Upper lobe of left lung (tissue), 4 donors: ENCODE measurements around the gene SLC2A11.

Source experiments
- EP300 ChIP-seq, 4 donors: sonication (generic); formaldehyde crosslinking; IDR thresholded peaks; one replicate each; pipeline ENCODE4 v1.5.1; 2017; ENCODE audit warnings: antibody characterized with exemption in 4 of 4, control low read depth in 2 of 4
- POLR2A ChIP-seq, 4 donors: fragments of 450-650 bp; IDR thresholded peaks; one replicate each; pipeline ENCODE4 v1.5.1; 2016 to 2017; ENCODE audit warnings: antibody characterized with exemption in 4 of 4, mild to moderate bottlenecking in 2 of 4
- POLR2AphosphoS5 ChIP-seq, 2 donors: sonication (generic); formaldehyde crosslinking; IDR thresholded peaks; one replicate each; pipeline ENCODE4 v1.5.1; 2017; ENCODE audit warnings: antibody characterized with exemption in 2 of 2
- TF ChIP-seq, protein P1 (sequence below), 6 experiments: fragments of 450-650 bp in 4 of 6; fragments of 200-600 bp in 2 of 6; sonication (generic) in 2 of 6; IDR thresholded peaks; one replicate each; pipeline ENCODE4 v1.5.1; 2016 to 2019; ENCODE audit warnings: antibody characterized with exemption in 6 of 6

DNA sequence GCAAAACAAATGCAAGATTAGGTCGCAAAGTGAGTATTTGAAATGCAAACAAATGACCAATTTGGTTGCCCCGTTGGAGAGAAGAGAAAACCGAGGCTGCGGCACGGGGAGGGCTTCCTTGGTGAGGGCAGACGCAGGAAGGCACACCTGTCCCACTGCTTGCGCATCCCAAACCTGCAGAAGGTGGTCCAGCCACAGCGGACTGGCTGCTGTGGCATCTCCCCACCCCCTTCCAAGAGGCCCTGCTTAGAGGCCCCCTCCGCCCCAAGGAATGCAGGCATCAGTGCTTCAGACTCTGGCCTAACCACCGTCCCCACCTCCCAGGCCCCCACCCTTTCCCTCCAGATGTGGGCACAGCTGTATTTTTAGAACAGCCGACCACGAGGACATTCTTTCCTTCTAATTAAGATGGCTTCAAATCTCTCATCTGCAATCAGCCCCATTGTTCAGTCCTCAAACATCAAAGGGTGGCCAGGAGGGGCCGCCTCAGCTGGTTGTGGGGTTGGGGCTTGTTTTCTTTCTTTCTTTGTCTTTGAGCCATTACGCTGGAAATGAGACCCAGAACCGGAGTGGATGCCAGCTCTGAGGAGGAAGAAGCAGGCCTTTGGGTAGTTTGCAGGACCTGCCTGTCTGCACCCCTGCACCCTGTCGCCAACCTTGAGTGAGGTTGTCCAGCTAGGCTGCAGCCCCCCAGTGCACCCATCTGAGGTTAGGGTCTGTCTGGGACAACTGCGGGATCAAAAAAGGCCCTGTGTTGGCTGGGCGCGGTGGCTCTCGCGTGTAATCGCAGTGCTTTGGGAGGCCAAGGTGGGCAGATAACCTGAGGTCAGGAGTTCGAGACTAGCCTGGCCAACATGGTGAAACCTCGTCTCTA is 9.4 kb upstream of the SLC2A11 start:
- TF ChIP-seq, protein P1, sequence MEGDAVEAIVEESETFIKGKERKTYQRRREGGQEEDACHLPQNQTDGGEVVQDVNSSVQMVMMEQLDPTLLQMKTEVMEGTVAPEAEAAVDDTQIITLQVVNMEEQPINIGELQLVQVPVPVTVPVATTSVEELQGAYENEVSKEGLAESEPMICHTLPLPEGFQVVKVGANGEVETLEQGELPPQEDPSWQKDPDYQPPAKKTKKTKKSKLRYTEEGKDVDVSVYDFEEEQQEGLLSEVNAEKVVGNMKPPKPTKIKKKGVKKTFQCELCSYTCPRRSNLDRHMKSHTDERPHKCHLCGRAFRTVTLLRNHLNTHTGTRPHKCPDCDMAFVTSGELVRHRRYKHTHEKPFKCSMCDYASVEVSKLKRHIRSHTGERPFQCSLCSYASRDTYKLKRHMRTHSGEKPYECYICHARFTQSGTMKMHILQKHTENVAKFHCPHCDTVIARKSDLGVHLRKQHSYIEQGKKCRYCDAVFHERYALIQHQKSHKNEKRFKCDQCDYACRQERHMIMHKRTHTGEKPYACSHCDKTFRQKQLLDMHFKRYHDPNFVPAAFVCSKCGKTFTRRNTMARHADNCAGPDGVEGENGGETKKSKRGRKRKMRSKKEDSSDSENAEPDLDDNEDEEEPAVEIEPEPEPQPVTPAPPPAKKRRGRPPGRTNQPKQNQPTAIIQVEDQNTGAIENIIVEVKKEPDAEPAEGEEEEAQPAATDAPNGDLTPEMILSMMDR (IDR thresholded peaks at IDR 0.05): no peak
- no peak for TF ChIP-seq POLR2A (IDR thresholded peaks at IDR 0.05)
- TF ChIP-seq POLR2AphosphoS5 (IDR thresholded peaks at IDR 0.05): no peak
- TF ChIP-seq EP300 (IDR thresholded peaks at IDR 0.05): no peak
